Muscle of leg (tissue), 11 donors: Measurements from ENCODE around the gene FMO5. TPM values are rescaled to one million over a fixed set of nuclear protein-coding genes. Genes with fewer than 3 reads are reported as not detected.

Source experiments
- DNase-seq: peaks from one replicate; pipeline ENCODE4 v3.0.0; 2013
- H3K27ac ChIP-seq: one replicate; pipeline ENCODE4 v1.5.1; 2013; ENCODE audit warnings: mild to moderate bottlenecking, low read length, control low read depth
- H3K27me3 ChIP-seq: one replicate; pipeline ENCODE4 v1.6.1; 2013; ENCODE audit warnings: low read length; ENCODE audit not compliant: control insufficient read depth, insufficient read depth
- H3K36me3 ChIP-seq: one replicate; pipeline ENCODE4 v1.6.1; 2013; ENCODE audit warnings: low read length; ENCODE audit not compliant: control insufficient read depth, insufficient read depth
- H3K4me1 ChIP-seq: one replicate; pipeline ENCODE4 v1.6.1; 2013; ENCODE audit warnings: low read length; ENCODE audit not compliant: control insufficient read depth, insufficient read depth
- H3K4me3 ChIP-seq: one replicate; pipeline ENCODE4 v1.5.1; 2013; ENCODE audit warnings: low read length, control low read depth
- H3K9me3 ChIP-seq: replicated peaks from 2 replicates; pipeline ENCODE4 v1.6.1; 2013; ENCODE audit warnings: low read depth, low read length; ENCODE audit not compliant: control insufficient read depth
- WGBS: methylation state at CpG from one replicate; pipeline ENCODE4 v1.1.5; 2013; ENCODE audit warnings: missing lambda C conversion rate; ENCODE audit not compliant: insufficient coverage; 5-methylcytosine and 5-hydroxymethylcytosine counted together
- polyA plus RNA-seq, 8 donors: library from polyadenylated mRNA; unstranded; fragments of 120-200 nt; gene quantifications; one replicate each; pipeline versions ENCODE4 v1.2.1 to v1.2.3, GENCODE V29; 2013; ENCODE audit warnings: inconsistent platforms in 1 of 8, low replicate concordance in 1 of 8; ENCODE audit not compliant: insufficient read length in 8 of 8, insufficient read depth in 1 of 8
- total RNA-seq: library from RNA; stranded (reverse); fragments of 120-200 nt; gene quantifications from one replicate; pipeline ENCODE4 v1.2.4, GENCODE V29; 2013

The FMO5 gene
- total and polyA plus RNA-seq, 9 donors = 1.0 to 2.5 (median 2.1) TPM

DNA sequence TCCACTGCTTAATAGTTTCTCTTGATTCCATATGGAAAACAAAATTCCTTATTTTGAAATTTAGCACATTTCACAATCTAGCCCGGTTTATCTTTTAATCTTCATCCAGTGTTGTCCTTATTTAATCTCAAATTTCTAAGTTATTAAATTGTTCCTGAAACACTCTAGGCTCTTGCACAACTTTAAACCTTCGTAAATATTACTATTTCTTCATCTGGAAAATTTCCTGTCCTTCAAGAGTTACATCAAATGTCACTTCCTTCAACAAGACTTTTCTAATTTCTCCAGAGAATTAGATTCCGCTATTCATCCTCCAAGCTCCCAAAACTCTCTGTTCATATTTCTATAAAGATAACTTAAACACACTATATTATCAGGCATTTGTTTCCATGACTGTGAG is 6.5 kb downstream of the FMO5 start:
- WGBS = 89% methylated on average over 1 of the region's 3 CpGs
- no peak overlapping the region for H3K27ac ChIP-seq
- no peak overlapping the region for H3K4me3 ChIP-seq
- H3K36me3 ChIP-seq = no peaks in the 10 kb centered on the region
- no peaks in the 10 kb centered on the region for H3K4me1 ChIP-seq
- H3K9me3 ChIP-seq = no peaks in the 10 kb centered on the region
- DNase-seq = no peak
- no peaks in the 10 kb centered on the region for H3K27me3 ChIP-seq

DNA sequence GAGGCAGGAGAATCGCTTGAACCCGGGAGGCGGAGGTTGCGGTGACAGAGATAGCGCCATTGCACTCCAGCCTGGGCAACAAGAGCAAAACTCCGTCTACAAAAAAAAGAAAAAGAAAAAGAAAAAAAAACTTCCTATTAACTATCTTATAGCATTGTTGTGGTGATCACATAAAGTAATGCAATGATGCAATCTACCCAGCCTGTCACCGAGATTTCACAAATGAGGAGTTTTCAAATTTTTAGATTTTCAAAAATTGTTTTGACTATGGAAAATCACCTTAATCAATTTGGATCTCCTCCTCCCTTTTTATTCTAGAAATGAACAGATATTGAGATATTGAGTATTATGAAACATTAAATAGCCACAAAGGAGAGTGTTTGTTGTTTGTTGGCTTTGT is 8.0 kb downstream of the FMO5 start:
- DNase-seq = no peak
- Histone ChIP-seq H3K27me3 (no peaks in the 10 kb centered on the region), H3K4me1 (no peaks in the 10 kb centered on the region), H3K36me3 (no peaks in the 10 kb centered on the region), H3K4me3 (no peak overlapping the region), H3K9me3 (no peaks in the 10 kb centered on the region), H3K27ac (no peak overlapping the region)
- no CpG with 5 or more reads among the region's 7 CpGs for WGBS

DNA sequence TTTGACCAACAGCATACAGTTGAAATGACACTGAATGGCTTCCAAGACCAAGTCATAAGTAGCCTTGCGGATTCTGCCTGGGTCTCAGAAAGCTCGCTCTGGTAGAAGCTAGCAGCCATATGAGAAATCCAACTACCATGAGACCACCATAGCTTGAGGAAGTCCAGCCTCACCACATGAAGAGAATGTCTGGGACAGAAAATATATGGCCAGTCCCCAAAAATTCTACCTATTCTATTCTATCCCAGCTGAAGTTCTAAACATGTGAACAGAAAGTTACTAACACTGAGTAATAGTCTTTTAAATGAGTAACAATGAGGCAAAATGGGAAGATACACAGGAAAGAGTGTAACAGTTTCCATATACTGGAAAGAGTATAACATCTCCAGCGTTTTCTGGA is 9.0 kb downstream of the FMO5 start:
- Histone ChIP-seq H3K27me3 (no peaks in the 10 kb centered on the region), H3K36me3 (no peaks in the 10 kb centered on the region), H3K4me1 (no peaks in the 10 kb centered on the region), H3K27ac (no peak overlapping the region), H3K9me3 (no peaks in the 10 kb centered on the region), H3K4me3 (no peak overlapping the region)
- WGBS = no CpG with 5 or more reads among the region's 3 CpGs
- DNase-seq = no peak

- WGBS = no CpG with 5 or more reads among the region's 2 CpGs
- H3K9me3 ChIP-seq = no peaks in the 10 kb centered on the region
- no peak for DNase-seq
- no peak overlapping the region for H3K4me3 ChIP-seq
- no peaks in the 10 kb centered on the region for H3K36me3 ChIP-seq
- no peaks in the 10 kb centered on the region for H3K4me1 ChIP-seq
- no peak overlapping the region for H3K27ac ChIP-seq
- no peaks in the 10 kb centered on the region for H3K27me3 ChIP-seq
Observed at GRCh38 chr1:147215540-147215916, 9.6 kb downstream of the FMO5 start.

- Histone ChIP-seq H3K4me3 (no peak overlapping the region), H3K36me3 (no peaks in the 10 kb centered on the region), H3K27ac (no peak overlapping the region), H3K9me3 (no peaks in the 10 kb centered on the region), H3K27me3 (no peaks in the 10 kb centered on the region), H3K4me1 (no peaks in the 10 kb centered on the region)
- DNase-seq = no peak
Observed at GRCh38 chr1:147214842-147215539, 10.1 kb downstream of the FMO5 start.

DNA sequence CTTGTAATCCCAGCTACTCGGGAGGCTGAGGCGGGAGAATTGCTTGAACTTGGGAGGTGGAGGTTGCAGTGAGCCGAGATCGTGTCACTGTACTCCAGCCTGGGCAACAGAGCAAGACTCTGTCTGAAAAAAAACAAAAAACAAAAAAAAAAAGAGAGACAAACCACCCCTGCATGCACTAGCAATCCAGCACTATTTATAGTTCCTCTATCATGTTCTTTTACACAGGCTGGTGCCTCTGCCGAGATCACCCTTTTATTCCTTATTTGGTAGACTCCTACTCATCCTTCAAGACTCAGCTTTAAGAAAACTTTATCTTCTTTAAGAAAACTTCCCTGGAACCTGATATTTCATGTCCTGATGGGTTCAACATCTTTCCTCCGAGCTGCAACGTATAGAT is 10.8 kb downstream of the FMO5 start:
- Histone ChIP-seq H3K4me3 (no peak overlapping the region), H3K27ac (no peak overlapping the region), H3K9me3 (no peaks in the 10 kb centered on the region), H3K27me3 (no peaks in the 10 kb centered on the region), H3K4me1 (no peaks in the 10 kb centered on the region), H3K36me3 (no peaks in the 10 kb centered on the region)
- no peak for DNase-seq
- WGBS = 63% methylated on average over 1 of the region's 7 CpGs

DNA sequence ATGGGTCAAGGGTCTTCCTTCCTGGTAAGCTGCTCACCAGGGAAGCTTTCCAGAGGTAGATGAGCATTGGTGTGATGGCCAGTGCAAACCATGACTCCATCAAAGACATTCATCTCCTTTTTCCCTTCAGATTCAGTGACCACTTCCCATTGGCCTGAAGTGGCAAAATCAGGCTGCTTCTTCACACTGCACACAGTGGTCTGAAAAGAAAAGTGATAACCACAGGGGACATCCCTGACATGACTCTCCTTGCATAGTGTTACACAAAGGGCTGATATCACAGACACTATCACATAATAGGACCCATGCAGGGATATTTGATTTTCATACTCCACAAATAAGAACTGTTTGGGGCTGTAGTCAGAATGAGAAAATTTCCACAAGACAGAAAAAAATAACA is 11.9 kb downstream of the FMO5 start:
- Histone ChIP-seq H3K27me3 (no peaks in the 10 kb centered on the region), H3K4me1 (no peaks in the 10 kb centered on the region), H3K4me3 (no peak overlapping the region), H3K36me3 (no peaks in the 10 kb centered on the region), H3K9me3 (no peaks in the 10 kb centered on the region), H3K27ac (no peak overlapping the region)
- no peak for DNase-seq

DNA sequence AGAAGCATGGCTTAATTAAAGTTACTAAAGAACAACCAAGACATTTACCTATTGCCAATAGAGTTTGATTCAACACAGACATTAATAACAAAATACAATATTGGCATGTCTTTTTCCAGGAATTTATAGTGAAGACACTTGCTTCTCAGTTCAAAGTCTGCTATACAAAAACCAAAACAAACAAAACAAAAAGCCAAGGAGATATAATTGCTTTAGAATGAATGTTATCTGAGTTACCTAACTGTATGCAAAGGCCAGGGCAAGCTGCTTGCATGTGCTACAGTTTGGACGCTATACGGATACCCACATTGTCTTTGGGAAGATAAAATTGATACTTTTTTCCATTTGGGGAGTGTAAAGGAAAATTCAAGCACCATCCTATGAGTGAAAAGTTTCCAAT is 13.6 kb downstream of the FMO5 start:
- H3K27ac ChIP-seq = no peak overlapping the region
- DNase-seq = no peak
- H3K4me3 ChIP-seq = no peak overlapping the region
- 93% methylated on average over 2 of the region's 2 CpGs for WGBS
- H3K9me3 ChIP-seq = no peaks in the 10 kb centered on the region
- H3K4me1 ChIP-seq = no peaks in the 10 kb centered on the region
- H3K27me3 ChIP-seq = no peaks in the 10 kb centered on the region
- no peaks in the 10 kb centered on the region for H3K36me3 ChIP-seq

GRCh38 chr1:147210987-147211386 is 14.2 kb downstream of the FMO5 start:
- Histone ChIP-seq H3K27me3 (no peaks in the 10 kb centered on the region), H3K27ac (no peak overlapping the region), H3K36me3 (no peaks in the 10 kb centered on the region), H3K9me3 (no peaks in the 10 kb centered on the region), H3K4me3 (no peak overlapping the region), H3K4me1 (no peaks in the 10 kb centered on the region)
- WGBS = no CpG with 5 or more reads among the region's 2 CpGs
- no peak for DNase-seq

DNA sequence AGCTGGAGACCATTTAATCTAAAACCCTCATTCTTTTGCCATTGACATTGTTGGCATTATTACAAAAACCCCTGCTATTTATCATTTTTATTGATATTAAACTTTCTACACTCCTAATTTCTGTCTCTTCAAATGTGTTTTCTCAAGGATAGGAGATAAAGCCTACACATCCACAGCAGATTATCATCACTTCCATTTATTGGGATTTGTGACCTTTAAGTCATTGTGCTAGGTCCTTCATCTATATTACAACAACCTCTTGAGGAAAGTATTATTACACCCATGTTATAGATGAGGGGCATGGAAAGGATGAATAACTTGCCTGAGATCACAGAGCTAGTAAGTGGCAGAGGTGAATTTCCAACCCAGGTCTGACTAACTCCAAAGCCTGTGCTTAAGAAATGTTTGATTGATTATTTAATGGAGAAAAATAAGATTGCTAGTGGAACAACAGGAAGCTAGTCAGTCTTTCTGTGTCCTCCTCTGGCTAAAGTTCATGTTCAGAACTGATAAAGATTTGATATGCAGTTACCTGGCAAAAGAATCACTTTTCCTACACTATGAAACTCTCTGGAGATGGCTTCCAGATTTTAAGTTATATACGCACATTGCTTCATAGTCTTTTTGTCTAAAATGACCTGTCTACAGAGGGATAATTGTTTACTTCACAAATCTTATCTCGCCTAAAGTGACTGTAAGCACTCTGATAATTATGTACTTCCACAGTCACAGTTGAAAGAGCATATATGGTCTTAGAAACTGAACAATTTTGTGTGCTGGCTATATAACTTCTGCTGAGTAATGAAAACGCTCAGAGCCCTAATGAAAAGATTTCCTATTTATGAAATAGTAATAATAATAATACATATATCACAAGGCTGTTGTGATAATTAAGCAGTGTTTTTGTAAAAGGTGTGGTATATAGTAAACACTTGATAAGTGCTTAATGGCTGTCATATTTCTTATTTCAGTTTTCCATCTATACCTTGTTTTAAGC is 15.0 kb downstream of the FMO5 start:
- H3K27ac ChIP-seq = no peak overlapping the region
- no peaks in the 10 kb centered on the region for H3K9me3 ChIP-seq
- DNase-seq = no peak
- no peaks in the 10 kb centered on the region for H3K27me3 ChIP-seq
- no peaks in the 10 kb centered on the region for H3K36me3 ChIP-seq
- no peaks in the 10 kb centered on the region for H3K4me1 ChIP-seq
- no CpG with 5 or more reads among the region's 3 CpGs for WGBS
- no peak overlapping the region for H3K4me3 ChIP-seq
